CD14-positive monocyte (primary cell): ENCODE data around the gene GRIA3. TPM values are rescaled to one million over a fixed set of nuclear protein-coding genes. Genes with fewer than 3 reads are reported as not detected.

Experiments used
- DNase-seq, 3 donors: peaks; one replicate each; pipeline ENCODE4 v3.0.0-alpha.2; 2011 to 2022
- H2AFZ ChIP-seq: 2 replicates; pipeline ENCODE4 v1.6.0; 2012; ENCODE audit warnings: mild to moderate bottlenecking, low read depth, low read length, inconsistent platforms; ENCODE audit not compliant: insufficient read depth, poor library complexity, severe bottlenecking
- H3K27ac ChIP-seq, 2 donors: 1 replicate in 1 of 2; 2 replicates in 1 of 2; pipeline ENCODE4 v1.5.1; 2012 to 2013; ENCODE audit warnings: low read length in 2 of 2, control low read depth in 1 of 2, inconsistent platforms in 1 of 2, low read depth in 1 of 2, mild to moderate bottlenecking in 1 of 2
- H3K27me3 ChIP-seq, 2 donors: one replicate each; pipeline versions ENCODE4 v1.6.0 to v1.6.1; 2011 to 2013; ENCODE audit warnings: low read length in 2 of 2; ENCODE audit not compliant: control insufficient read depth in 2 of 2, insufficient read depth in 2 of 2
- H3K36me3 ChIP-seq, 2 donors: replicated peaks in 1 of 2; 1 replicate in 1 of 2; 2 replicates in 1 of 2; pipeline versions ENCODE4 v1.5.1 to v1.6.1; 2012 to 2013; ENCODE audit warnings: low read length in 2 of 2, control low read depth in 1 of 2, inconsistent platforms in 1 of 2, mild to moderate bottlenecking in 1 of 2; ENCODE audit not compliant: insufficient read depth in 2 of 2, control insufficient read depth in 1 of 2
- H3K4me1 ChIP-seq, 2 donors: 1 replicate in 1 of 2; 2 replicates in 1 of 2; pipeline versions ENCODE4 v1.5.1 to v1.6.1; 2012 to 2013; ENCODE audit warnings: low read length in 2 of 2, control low read depth in 1 of 2, inconsistent platforms in 1 of 2, mild to moderate bottlenecking in 1 of 2, moderate library complexity in 1 of 2; ENCODE audit not compliant: insufficient read depth in 2 of 2, control insufficient read depth in 1 of 2
- H3K4me2 ChIP-seq: replicated peaks from 2 replicates; pipeline ENCODE3; 2012; ENCODE audit warnings: low read length, moderate library complexity, mild to moderate bottlenecking; ENCODE audit not compliant: poor library complexity, severe bottlenecking; ENCODE audit errors: extremely low read depth
- H3K4me3 ChIP-seq, 3 experiments: fragments of 200-600 bp in 1 of 3; sonication (generic) in 1 of 3; replicated peaks in 1 of 3; 1 replicate in 2 of 3; 2 replicates in 1 of 3; pipeline ENCODE4 v1.5.1; 2011 to 2013; ENCODE audit warnings: low read length in 3 of 3, mild to moderate bottlenecking in 3 of 3, control low read depth in 2 of 3, low read depth in 2 of 3, inconsistent platforms in 1 of 3, moderate library complexity in 1 of 3
- H3K79me2 ChIP-seq: 2 replicates; pipeline ENCODE4 v1.6.0; 2012; ENCODE audit warnings: mild to moderate bottlenecking, control low read depth, inconsistent platforms, low read length, moderate library complexity; ENCODE audit not compliant: insufficient read depth
- H3K9ac ChIP-seq: 2 replicates; pipeline ENCODE4 v1.6.0; 2017; ENCODE audit warnings: low read length, mild to moderate bottlenecking; ENCODE audit not compliant: insufficient read depth, poor library complexity, severe bottlenecking
- H3K9me3 ChIP-seq, 2 donors: replicated peaks in 1 of 2; 1 replicate in 1 of 2; 2 replicates in 1 of 2; pipeline versions ENCODE4 v1.5.1 to v1.6.1; 2012 to 2013; ENCODE audit warnings: low read length in 2 of 2, control low read depth in 1 of 2; ENCODE audit not compliant: control insufficient read depth in 1 of 2, insufficient read depth in 1 of 2
- H4K20me1 ChIP-seq: 2 replicates; pipeline ENCODE4 v1.6.0; 2012; ENCODE audit warnings: mild to moderate bottlenecking, low read length, control low read depth, moderate library complexity; ENCODE audit not compliant: insufficient read depth
- H3K27ac Mint-ChIP-seq, 7 donors: one replicate each; pipeline ENCODE4 v1.8.0; 2020; ENCODE audit warnings: mild to moderate bottlenecking in 7 of 7, mixed read lengths in 7 of 7, moderate library complexity in 6 of 7, inconsistent platforms in 2 of 7
- H3K27me3 Mint-ChIP-seq, 3 donors: one replicate each; pipeline ENCODE4 v1.8.0; 2021 to 2022; ENCODE audit warnings: low read depth in 3 of 3, mild to moderate bottlenecking in 3 of 3, mixed read lengths in 3 of 3, moderate library complexity in 3 of 3, inconsistent platforms in 1 of 3
- H3K36me3 Mint-ChIP-seq, 2 donors: one replicate each; pipeline ENCODE4 v1.8.0; 2020; ENCODE audit warnings: mixed read lengths in 2 of 2, inconsistent platforms in 1 of 2, mild to moderate bottlenecking in 1 of 2
- H3K4me1 Mint-ChIP-seq: one replicate; pipeline ENCODE4 v1.8.0; 2020; ENCODE audit warnings: mild to moderate bottlenecking, mixed read lengths
- H3K4me3 Mint-ChIP-seq, 2 donors: one replicate each; pipeline ENCODE4 v1.8.0; 2020; ENCODE audit warnings: mild to moderate bottlenecking in 2 of 2, mixed read lengths in 2 of 2, moderate library complexity in 1 of 2
- H3K9me3 Mint-ChIP-seq, 7 donors: one replicate each; pipeline ENCODE4 v1.8.0; 2020 to 2022; ENCODE audit warnings: mixed read lengths in 7 of 7, mild to moderate bottlenecking in 6 of 7, moderate library complexity in 6 of 7, inconsistent platforms in 2 of 7
- CTCF ChIP-seq: fragments of 200-600 bp; IDR thresholded peaks from one replicate; pipeline ENCODE4 v1.8.0; 2022; ENCODE audit warnings: antibody characterized with exemption, mild to moderate bottlenecking
- WGBS: methylation state at CpG from one replicate; pipeline ENCODE4 v1.1.5; 2013; ENCODE audit warnings: missing lambda C conversion rate; ENCODE audit not compliant: insufficient coverage; 5-methylcytosine and 5-hydroxymethylcytosine counted together
- intact Hi-C, 2 donors: fragments of 100-400 bp; cut with micrococcal nuclease; formaldehyde crosslinking; loops; one replicate each; pipeline versions ENCODE4 v1.15.0 to v1.15.1; 2023
- polyA plus RNA-seq, 3 donors: library from polyadenylated mRNA; depleted of rRNA in 1 of 3; unstranded in 2 of 3; stranded (reverse) in 1 of 3; fragments of 300-500 nt in 2 of 3; fragments of >200 nt in 1 of 3; fragmentation: Illumina TruSeq in 2 of 3; gene quantifications; 1 replicate in 2 of 3; 2 replicates in 1 of 3; pipeline ENCODE4 v1.2.3, GENCODE V29; 2012 to 2021

Gene GRIA3
- polyA plus RNA-seq, 3 donors = not detected

DNA sequence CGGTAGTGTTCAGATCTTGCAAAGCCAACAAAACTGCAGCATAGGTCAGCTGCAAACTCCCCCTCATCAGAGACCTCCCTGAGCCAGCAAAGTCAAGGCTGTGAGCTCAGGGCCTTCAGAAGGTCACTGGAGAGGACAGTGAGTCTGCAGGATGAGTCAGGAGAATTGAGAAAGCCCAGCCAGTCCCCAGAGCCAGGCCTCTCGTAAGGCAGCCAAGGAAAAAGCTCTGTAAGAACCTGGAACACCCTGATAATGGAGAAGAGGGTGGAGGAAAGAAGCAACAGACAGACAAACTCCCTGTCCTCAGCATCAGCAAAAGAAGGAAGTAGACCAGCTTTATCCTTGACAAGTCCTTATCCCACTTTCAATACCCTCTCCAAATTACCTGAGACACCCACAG, 33.0 kb downstream of the GRIA3 start:
- no peaks in the 10 kb centered on the region for H3K9me3 Mint-ChIP-seq
- peaks cover 0 to 2% (median 0%) of the 10 kb centered on the region in 3 donors for H3K27me3 Mint-ChIP-seq
- no peak for TF ChIP-seq CTCF
- no peak overlapping the region for H3K27ac Mint-ChIP-seq
- H3K4me3 ChIP-seq = no peak overlapping the region
- intact Hi-C loops = no loop called here
- no peaks in the 10 kb centered on the region for H3K36me3 Mint-ChIP-seq
- no peak for DNase-seq
- no peaks in the 10 kb centered on the region for H3K4me1 Mint-ChIP-seq
- H3K4me2 ChIP-seq = no peak overlapping the region
- H3K9me3 ChIP-seq = no peaks in the 10 kb centered on the region
- H4K20me1 ChIP-seq = no peaks in the 10 kb centered on the region
- H3K27me3 ChIP-seq = no peaks in the 10 kb centered on the region
- H3K9ac ChIP-seq = no peak overlapping the region
- no peaks in the 10 kb centered on the region for H3K36me3 ChIP-seq
- no peaks in the 10 kb centered on the region for H3K4me1 ChIP-seq
- H3K4me3 Mint-ChIP-seq = no peak overlapping the region
- H2AFZ ChIP-seq = no peak overlapping the region
- H3K27ac ChIP-seq = no peak overlapping the region
- H3K79me2 ChIP-seq = no peaks in the 10 kb centered on the region
- WGBS = 80% methylated on average over 1 of the region's 2 CpGs

- no peak for DNase-seq
- no peak overlapping the region for H3K4me2 ChIP-seq
- H2AFZ ChIP-seq = no peak overlapping the region
- H3K4me1 ChIP-seq = no peaks in the 10 kb centered on the region
- Mint-ChIP-seq H3K27ac (no peak overlapping the region), H3K36me3 (no peaks in the 10 kb centered on the region), H3K4me3 (no peak overlapping the region), H3K9me3 (no peaks in the 10 kb centered on the region), H3K4me1 (no peaks in the 10 kb centered on the region), H3K27me3 (peaks cover 0 to 2% (median 0%) of the 10 kb centered on the region in 3 donors)
- no peaks in the 10 kb centered on the region for H3K36me3 ChIP-seq
- H3K79me2 ChIP-seq = no peaks in the 10 kb centered on the region
- H3K9me3 ChIP-seq = no peaks in the 10 kb centered on the region
- H3K4me3 ChIP-seq = no peak overlapping the region
- H4K20me1 ChIP-seq = no peaks in the 10 kb centered on the region
- no CpG with 5 or more reads among the region's 2 CpGs for WGBS
- H3K9ac ChIP-seq = no peak overlapping the region
- no peaks in the 10 kb centered on the region for H3K27me3 ChIP-seq
- intact Hi-C loops = no loop called here
- no peak overlapping the region for H3K27ac ChIP-seq
- no peak for TF ChIP-seq CTCF
Observed at GRCh38 chrX:123217728-123218127, 33.6 kb downstream of the GRIA3 start.
